Vagina (tissue), 2 donors: ENCODE data around the gene MYBPHL. TPM values are rescaled to one million over a fixed set of nuclear protein-coding genes. Genes with fewer than 3 reads are reported as not detected.
"Not testable (repeated sequence)": the region's sequence is repeated elsewhere in the genome, so short reads cannot be mapped to it uniquely, and the experiment has no call there.

Experiments
- DNase-seq, 2 donors: peaks; one replicate each; pipeline ENCODE4 v3.0.0-alpha.2; 2017; ENCODE audit errors: extremely low spot score in 2 of 2
- H3K27ac ChIP-seq: fragments of 200-600 bp; sonication (generic); one replicate; pipeline ENCODE4 v1.5.1; 2019
- H3K27me3 ChIP-seq: fragments of 200-600 bp; sonication (generic); one replicate; pipeline ENCODE4 v1.5.1; 2019
- H3K36me3 ChIP-seq, 2 donors: fragments of 200-600 bp; sonication (generic); one replicate each; pipeline ENCODE4 v1.5.1; 2017 to 2019
- H3K4me1 ChIP-seq: fragments of 200-600 bp; sonication (generic); one replicate; pipeline ENCODE4 v1.5.1; 2019
- H3K4me3 ChIP-seq, 2 donors: fragments of 200-600 bp; sonication (generic); 1 replicate in 1 of 2; 2 replicates in 1 of 2; pipeline ENCODE4 v1.5.1; 2016 to 2019
- H3K9me3 ChIP-seq: fragments of 200-600 bp; sonication (generic); one replicate; pipeline ENCODE4 v1.5.1; 2019
- POLR2A ChIP-seq, 2 donors: fragments of 450-650 bp; IDR thresholded peaks; one replicate each; pipeline ENCODE4 v1.6.1; 2017; ENCODE audit warnings: antibody characterized with exemption in 2 of 2, mild to moderate bottlenecking in 2 of 2, moderate library complexity in 2 of 2
- POLR2AphosphoS5 ChIP-seq, 2 donors: sonication (generic); formaldehyde crosslinking; IDR thresholded peaks; one replicate each; pipeline ENCODE4 v1.9.0; 2017; ENCODE audit warnings: antibody characterized with exemption in 2 of 2, mild to moderate bottlenecking in 2 of 2, low read depth in 1 of 2; ENCODE audit not compliant: insufficient read depth in 1 of 2
- intact Hi-C: fragments of 100-400 bp; cut with DNase I; formaldehyde crosslinking; loops from one replicate; pipeline ENCODE4 v1.15.1; 2023
- total RNA-seq: library from RNA; depleted of rRNA; stranded (reverse); fragments of >200 nt; gene quantifications from one replicate; pipeline ENCODE4 v1.2.3, GENCODE V29; 2016
- TF ChIP-seq, protein P1 (sequence below), 3 experiments: fragments of 450-650 bp in 2 of 3; fragments of 200-600 bp in 1 of 3; sonication (generic) in 1 of 3; IDR thresholded peaks; one replicate each; pipeline ENCODE4 v1.5.1; 2017 to 2019; ENCODE audit warnings: antibody characterized with exemption in 3 of 3, mild to moderate bottlenecking in 2 of 3, moderate library complexity in 2 of 3

Gene MYBPHL
- total RNA-seq, 1 donor from 2014 or later = not detected

DNA sequence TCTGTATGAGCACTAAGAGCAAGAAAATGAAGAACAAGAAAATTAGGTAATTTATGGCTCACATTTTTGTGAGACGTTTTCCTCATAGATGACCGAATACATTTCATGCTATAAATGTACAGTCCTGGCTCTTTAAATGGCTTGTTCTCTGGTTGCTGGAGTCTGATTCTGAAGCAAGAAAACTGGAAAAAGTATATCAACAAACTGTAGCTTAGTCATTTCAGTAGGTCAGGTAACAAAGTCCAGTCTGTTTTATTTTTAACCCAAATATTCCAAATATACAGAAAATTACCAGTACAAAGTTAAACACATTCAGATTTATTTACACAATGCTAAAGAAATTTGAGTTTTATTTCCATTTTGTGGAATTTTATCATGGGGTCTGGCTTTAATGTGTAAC is 2.5 kb upstream of the MYBPHL start:
- no peaks in the 10 kb centered on the region for H3K27me3 ChIP-seq
- no peaks in the 10 kb centered on the region for H3K9me3 ChIP-seq
- no peak overlapping the region for H3K27ac ChIP-seq
- H3K36me3 ChIP-seq = no peaks in the 10 kb centered on the region
- no peaks in the 10 kb centered on the region for H3K4me1 ChIP-seq
- DNase-seq = no peak
- intact Hi-C loops = no loop called here
- TF ChIP-seq POLR2A (IDR thresholded peaks at IDR 0.05) (no peak), POLR2AphosphoS5 (IDR thresholded peaks at IDR 0.05; ENCODE audit: insufficient read depth in 1 of 2, low read depth in 1 of 2) (no peak)
- TF ChIP-seq, protein P1, sequence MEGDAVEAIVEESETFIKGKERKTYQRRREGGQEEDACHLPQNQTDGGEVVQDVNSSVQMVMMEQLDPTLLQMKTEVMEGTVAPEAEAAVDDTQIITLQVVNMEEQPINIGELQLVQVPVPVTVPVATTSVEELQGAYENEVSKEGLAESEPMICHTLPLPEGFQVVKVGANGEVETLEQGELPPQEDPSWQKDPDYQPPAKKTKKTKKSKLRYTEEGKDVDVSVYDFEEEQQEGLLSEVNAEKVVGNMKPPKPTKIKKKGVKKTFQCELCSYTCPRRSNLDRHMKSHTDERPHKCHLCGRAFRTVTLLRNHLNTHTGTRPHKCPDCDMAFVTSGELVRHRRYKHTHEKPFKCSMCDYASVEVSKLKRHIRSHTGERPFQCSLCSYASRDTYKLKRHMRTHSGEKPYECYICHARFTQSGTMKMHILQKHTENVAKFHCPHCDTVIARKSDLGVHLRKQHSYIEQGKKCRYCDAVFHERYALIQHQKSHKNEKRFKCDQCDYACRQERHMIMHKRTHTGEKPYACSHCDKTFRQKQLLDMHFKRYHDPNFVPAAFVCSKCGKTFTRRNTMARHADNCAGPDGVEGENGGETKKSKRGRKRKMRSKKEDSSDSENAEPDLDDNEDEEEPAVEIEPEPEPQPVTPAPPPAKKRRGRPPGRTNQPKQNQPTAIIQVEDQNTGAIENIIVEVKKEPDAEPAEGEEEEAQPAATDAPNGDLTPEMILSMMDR (IDR thresholded peaks at IDR 0.05) = no peak
- no peak overlapping the region for H3K4me3 ChIP-seq

DNA sequence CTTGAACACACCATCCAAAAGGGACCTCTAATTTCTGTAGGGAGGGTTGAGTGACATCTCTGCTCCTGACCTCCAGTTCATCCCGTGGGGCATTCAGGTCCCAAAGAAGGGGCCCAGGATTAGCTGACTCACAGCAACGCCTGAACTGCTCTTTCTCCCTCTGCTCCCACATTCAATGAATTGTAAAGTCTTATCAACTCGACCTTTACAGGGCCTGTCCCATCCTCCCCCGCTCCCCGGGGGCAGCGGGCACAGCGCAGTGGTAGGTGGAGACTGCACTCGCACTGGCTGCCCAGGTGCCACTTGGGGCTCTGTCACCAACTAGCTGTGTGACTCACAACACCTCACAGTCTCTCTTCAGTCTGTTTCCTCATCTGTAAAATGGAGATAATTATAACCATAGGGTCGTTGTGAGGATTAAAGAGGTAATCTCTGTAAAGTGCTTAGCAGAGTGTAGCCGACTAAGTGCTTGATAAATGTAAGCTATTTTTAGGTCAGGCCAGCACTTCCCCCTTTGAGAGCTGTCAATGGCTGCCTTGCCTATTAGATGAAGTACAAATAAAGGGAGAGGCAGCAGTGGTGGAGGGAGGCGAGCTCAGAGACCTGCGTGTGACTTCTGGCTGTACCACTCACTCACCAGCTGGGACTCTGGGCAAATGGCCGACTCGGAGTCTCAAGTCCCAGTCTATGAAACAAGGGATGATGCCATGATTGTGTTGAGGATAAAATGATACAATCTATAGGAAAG is 637 bp upstream of the MYBPHL start:
- no peaks in the 10 kb centered on the region for H3K27me3 ChIP-seq
- no peaks in the 10 kb centered on the region for H3K36me3 ChIP-seq
- H3K27ac ChIP-seq = no peak overlapping the region
- TF ChIP-seq POLR2AphosphoS5 (IDR thresholded peaks at IDR 0.05; ENCODE audit: insufficient read depth in 1 of 2, low read depth in 1 of 2) (no peak), POLR2A (IDR thresholded peaks at IDR 0.05) (no peak)
- TF ChIP-seq, protein P1 (IDR thresholded peaks at IDR 0.05) = no peak
- intact Hi-C loops = no loop called here
- no peak overlapping the region for H3K4me3 ChIP-seq
- H3K9me3 ChIP-seq = no peaks in the 10 kb centered on the region
- no peak for DNase-seq
- H3K4me1 ChIP-seq = no peaks in the 10 kb centered on the region

DNA sequence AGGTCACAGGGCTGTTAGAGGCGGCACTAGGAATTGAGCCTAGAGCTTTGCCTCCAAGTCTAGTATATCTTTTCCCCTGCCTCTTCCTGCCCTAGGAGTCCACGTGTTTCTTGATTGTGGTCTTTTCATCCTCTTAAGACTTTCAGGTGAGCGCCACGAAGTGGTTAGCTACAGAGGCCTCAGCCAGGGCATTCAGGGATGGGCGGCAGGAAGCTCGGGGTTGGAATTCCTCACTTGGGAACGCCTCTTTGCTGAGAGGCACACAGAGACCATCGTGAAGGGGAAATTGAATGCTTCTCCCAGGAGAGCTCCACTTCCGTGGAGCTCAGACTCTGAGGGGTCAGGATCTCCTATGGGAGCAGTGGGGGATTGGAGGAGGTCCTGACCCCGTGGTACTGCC is 820 bp downstream of the MYBPHL start:
- H3K36me3 ChIP-seq, H3K27ac ChIP-seq, H3K4me1 ChIP-seq, H3K9me3 ChIP-seq, H3K27me3 ChIP-seq, intact Hi-C loops, DNase-seq, H3K4me3 ChIP-seq: not testable (repeated sequence)

DNA sequence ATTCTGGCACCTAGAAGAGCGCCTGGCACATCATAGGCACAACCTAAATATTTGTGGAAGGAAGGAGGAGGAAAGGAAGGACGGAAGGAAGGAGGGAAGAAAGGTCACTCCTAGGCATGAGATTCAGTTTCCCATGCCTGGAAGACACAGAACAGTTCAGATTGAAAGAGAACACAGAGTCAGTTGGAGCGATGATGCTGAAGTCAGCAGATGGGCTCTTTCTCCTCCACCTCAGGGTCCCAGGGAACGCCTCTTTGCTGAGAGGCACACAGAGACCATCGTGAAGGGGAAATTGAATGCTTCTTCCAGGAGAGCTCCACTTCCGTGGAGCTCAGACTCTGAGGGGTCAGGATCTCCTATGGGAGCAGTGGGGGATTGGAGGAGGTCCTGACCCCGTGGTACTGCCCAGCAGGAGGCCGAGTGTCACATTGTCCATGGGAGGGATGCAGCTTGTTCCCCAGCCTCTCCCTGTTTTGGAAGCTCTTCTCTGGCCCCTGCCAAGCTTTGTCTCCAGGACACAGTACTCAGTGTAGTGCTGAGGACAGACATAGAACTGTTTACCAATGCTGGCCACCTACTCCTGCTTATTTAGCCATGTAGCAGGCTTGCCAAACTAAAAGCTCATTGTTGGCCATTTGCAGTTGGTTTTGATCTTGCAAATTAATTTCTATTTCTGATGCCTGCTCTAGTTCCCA is 2.4 kb downstream of the MYBPHL start:
- H3K27ac ChIP-seq = no peak overlapping the region
- peaks cover 5% of the 10 kb centered on the region for H3K4me1 ChIP-seq

DNA sequence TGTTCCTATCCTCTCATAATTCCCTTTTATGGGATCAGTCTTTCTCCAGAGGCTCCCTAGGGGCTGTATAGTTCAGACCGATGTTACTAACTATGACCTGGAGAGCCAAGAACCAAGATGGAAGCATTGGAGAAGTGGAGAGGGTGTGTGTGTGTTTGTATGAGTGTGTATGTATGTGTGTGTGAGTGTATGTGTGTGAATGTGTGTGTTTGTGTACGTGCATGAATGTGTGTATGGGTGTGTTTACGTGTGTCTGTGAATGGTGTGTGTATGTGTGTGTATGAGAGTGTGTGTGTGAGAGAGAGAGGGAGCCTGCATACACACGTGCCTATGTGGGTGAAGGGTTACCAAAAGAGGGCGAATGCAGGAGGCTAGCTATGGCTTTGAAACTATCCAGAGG is 4.9 kb downstream of the MYBPHL start:
- no peak for DNase-seq
- H3K27me3 ChIP-seq = no peaks in the 10 kb centered on the region
- intact Hi-C loops = no loop called here
- no peak overlapping the region for H3K27ac ChIP-seq
- no peaks in the 10 kb centered on the region for H3K9me3 ChIP-seq
- TF ChIP-seq POLR2A (IDR thresholded peaks at IDR 0.05) (no peak), POLR2AphosphoS5 (IDR thresholded peaks at IDR 0.05; ENCODE audit: insufficient read depth in 1 of 2, low read depth in 1 of 2) (no peak)
- TF ChIP-seq, protein P1 (IDR thresholded peaks at IDR 0.05) = no peak
- no peak overlapping the region for H3K4me3 ChIP-seq
- H3K36me3 ChIP-seq = no peaks in the 10 kb centered on the region
- H3K4me1 ChIP-seq = peaks cover 14% of the 10 kb centered on the region

More for the DNA sequence above, 2.4 kb downstream of the MYBPHL start:
- no peaks in the 10 kb centered on the region for H3K9me3 ChIP-seq
- intact Hi-C loops = no loop called here
- no peaks in the 10 kb centered on the region for H3K27me3 ChIP-seq
- H3K36me3 ChIP-seq = no peaks in the 10 kb centered on the region
- no peak for DNase-seq
- no peak for TF ChIP-seq POLR2AphosphoS5 (IDR thresholded peaks at IDR 0.05; ENCODE audit: insufficient read depth in 1 of 2, low read depth in 1 of 2)
- no peak for TF ChIP-seq POLR2A (IDR thresholded peaks at IDR 0.05)
- TF ChIP-seq, protein P1 (IDR thresholded peaks at IDR 0.05) = no peak
- no peak overlapping the region for H3K4me3 ChIP-seq
